Measurements from ENCODE around the gene UTS2.

UTS2 gene, protein sequence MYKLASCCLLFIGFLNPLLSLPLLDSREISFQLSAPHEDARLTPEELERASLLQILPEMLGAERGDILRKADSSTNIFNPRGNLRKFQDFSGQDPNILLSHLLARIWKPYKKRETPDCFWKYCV

DNA sequence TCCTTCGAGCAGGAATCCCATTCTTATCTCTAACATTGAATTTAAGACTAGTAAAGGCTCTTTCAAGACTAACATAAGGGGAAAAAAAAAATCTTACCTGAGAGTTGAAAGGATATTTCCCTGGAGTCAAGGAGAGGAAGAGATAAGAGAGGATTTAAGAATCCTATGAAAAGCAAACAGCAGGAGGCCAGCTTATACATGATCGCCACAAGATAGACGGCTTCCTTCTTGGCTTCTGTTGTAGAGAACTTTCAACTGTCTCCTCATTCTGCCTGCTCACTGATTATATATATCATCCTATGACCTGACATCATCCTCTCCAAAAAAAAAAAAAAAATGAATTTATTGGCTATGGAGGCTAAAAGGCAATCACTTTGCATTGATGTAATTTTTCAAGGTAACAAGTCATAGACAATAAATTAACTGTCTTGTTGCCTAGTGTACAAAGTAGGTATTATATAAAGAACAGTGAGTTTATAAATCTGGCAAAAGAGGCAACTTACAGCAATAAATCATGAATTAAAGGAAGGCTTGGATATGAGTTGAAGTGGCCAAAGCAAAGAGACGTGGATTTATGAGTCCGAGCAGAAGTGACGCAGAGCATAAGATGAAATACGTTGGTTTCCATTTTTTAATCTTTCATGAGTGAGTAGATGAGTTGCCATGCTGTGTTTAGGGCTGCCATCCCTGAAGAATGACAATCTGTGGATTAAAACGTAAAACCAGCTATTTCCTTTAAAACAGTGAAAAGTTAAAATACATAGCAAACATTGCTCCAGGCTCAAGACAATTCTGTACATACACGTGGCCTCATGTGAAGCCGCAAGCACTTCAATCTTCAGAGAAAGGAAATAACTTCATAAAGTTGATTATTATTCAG, at the start of gene UTS2:
UTS2 (minus strand) TSS at position 262 of the 880 bp plus-strand sequence; CDS start at position 200, 62 bp downstream.
- FAIRE-seq: no peak

DNA sequence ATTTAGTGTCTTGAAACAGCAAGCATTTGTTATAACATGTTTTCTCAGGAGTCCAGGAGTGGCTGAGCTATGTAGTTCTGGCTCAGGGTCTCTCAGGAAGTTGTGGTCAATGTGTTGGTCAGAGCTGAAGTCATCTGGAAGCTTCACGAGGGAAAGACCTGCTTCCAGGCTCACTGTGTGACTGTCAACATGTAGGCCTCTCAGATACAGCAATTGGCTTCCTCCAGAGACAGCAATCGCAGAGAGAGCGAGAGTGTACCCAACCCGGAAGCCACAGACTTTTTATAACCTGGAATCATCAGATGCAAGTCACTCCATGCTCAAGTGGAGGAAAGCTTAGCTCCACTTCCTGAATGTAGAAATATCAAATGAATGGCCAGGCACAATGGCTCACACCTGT, 46.9 kb upstream of the UTS2 start:
- no peak for FAIRE-seq

DNA sequence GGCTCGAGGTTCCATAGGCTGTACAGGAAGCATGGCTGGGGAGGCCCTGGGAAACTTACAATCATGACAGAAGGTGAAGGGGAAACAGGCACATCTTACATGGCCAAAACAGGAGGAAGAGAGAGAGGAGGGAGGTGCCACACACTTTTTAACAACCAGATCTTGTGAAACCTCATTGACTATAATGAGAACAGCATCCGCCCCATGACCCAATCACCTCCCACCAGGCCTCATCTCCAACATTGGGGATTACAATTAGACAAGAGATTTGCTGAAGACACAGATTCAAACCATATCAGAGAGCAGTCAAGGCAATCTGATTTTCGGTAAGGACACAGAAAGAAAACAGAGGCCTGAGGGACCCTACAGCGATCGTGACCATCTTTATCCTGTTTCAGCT, 46.1 kb upstream of the UTS2 start:
- FAIRE-seq: no peak

GRCh38 chr1:7896994-7897393, 44.1 kb upstream of the UTS2 start:
- FAIRE-seq: no peak

- FAIRE-seq: no peak
Observed at GRCh38 chr1:7893529-7894180, 40.8 kb upstream of the UTS2 start.

DNA sequence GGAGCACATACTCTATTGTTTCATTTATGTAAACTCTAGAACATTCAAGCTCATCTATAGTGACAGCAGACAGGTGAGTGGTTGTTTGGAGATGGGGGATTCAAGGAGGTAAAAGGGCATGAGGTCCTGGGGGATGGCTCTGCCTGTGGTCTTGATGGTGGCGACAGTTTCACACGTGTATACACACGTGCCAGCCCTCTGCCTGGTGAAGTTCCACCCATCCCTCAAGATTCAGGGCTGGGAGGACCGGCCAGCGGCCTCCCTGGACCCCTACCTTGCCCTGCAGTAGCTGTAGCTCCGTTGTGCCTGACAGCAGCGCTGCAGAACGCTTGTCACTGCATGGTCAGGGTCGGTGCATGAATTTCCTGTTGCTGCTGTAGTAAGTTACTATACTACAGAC, 38.9 kb upstream of the UTS2 start:
- FAIRE-seq: no peak

GRCh38 chr1:7890853-7891252, 38.0 kb upstream of the UTS2 start:
- FAIRE-seq: no peak

DNA sequence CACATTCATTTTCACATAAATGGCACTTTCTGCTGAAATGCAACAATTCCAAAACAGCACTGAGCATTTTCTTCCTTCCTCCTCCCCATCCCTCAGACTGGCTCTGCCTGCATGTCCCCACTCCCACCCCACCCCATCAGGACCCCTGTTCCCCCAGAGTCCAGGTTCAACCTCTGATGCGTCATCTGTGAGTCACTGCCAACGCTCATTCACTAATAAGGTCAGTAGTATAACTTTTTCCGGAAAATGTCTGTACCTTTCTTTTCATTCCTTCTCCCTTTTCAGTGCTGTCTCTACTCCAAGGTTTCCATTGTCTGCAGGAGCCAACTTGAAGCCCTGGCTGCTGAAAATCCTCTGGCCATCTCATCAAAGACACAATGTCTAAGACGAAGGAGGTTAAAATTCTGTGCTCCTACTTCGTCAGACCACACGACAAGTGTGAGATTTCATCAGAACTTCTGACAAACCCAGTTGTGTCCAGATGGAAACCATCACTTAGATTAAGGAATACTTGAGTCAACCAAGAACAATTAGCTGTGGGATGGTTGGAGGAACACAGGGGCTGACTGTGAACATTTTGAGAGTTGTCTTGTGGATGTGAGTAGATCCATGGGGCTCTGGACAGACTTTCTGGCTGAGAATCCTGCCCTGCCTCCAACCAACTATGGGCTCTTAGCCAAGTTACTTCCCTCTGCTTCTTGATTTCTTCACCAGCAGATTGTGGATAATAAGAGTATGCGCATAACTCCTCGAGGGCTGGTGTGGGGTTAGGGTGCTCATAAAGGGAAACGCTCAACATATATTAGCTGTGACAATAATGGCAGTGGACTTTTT, 35.6 kb upstream of the UTS2 start:
- no peak for FAIRE-seq

- no peak for FAIRE-seq
Observed at GRCh38 chr1:7886405-7886745, 33.5 kb upstream of the UTS2 start.

DNA sequence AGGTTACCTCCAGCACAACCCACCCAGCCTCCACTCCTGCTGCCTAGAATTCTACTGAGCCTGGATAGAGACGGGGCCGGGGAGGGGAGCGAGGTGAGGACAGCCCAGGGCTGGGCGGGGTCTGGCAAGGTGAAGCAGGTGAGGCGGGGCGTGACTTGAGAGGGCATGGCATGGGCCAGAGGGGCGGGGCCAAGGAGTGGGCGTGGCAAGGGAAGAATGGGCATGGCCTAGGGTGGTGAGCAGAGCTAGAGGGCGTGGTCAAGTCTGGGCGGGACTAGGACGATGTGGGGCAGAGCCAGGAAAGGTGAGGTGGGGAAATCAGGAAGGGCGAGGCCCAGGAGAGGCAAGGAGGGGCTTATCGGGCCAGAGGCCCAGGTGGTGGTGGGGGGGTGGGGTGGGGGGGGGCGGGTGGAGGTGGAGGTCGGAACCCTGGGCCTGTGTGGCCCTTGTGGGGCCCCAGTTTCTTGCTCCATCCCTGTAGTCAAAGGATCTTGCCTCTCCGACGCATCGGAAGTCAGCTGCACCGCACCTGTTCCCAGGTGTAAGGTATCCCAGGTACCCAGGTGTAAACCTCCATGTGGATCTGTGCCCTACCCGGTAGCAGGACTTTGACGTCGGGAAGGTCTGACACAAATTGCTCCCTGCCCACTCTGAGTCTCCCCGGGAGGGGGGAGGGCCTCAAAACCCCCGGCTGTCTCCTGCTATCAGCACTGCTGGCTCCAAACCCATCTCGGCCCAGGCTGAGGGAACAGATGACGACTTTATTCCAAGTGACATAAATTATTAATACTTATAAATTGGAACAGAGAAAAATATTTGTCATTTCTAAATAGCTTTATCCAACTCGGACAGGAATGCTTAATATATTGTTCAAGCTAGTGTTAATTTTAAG, 32.9 kb upstream of the UTS2 start:
- FAIRE-seq: no peak

DNA sequence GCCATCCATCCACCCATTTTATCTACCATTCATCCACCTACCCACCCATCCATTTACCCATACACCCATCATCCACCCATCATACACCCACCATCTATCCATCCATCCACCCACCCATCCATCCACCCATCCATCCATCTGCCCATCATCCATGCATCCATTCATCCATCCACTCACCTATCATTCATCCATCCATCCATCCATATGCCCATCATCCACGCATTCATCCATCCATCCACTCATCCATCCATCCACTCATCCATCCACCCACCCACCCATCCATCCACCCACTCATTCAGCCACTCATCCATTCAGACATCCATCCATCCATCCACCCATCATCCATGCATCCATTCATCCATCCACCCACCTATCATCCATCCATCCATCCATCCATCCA, 31.9 kb upstream of the UTS2 start:
- no peak for FAIRE-seq

- FAIRE-seq: no peak
Observed at GRCh38 chr1:7879228-7879627, 26.4 kb upstream of the UTS2 start.

DNA sequence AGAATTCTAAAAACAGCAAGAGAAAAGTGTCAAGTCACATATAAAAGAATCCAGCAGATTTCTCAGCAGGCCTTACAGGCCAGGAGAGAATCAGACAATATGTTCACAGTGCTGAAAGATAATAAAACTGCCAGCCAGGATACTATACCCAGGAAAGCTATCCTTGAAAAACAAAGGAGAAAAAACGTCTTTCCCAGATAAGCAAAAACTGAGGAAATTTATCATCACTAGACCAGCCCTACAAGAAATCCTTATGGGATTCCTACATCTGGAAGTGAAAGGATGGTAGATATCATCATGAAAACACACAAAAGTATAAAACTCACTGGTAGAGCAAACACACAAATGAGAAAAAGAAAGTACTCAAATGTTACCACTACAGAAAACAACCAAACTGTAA, 25.2 kb upstream of the UTS2 start:
- FAIRE-seq: no peak

DNA sequence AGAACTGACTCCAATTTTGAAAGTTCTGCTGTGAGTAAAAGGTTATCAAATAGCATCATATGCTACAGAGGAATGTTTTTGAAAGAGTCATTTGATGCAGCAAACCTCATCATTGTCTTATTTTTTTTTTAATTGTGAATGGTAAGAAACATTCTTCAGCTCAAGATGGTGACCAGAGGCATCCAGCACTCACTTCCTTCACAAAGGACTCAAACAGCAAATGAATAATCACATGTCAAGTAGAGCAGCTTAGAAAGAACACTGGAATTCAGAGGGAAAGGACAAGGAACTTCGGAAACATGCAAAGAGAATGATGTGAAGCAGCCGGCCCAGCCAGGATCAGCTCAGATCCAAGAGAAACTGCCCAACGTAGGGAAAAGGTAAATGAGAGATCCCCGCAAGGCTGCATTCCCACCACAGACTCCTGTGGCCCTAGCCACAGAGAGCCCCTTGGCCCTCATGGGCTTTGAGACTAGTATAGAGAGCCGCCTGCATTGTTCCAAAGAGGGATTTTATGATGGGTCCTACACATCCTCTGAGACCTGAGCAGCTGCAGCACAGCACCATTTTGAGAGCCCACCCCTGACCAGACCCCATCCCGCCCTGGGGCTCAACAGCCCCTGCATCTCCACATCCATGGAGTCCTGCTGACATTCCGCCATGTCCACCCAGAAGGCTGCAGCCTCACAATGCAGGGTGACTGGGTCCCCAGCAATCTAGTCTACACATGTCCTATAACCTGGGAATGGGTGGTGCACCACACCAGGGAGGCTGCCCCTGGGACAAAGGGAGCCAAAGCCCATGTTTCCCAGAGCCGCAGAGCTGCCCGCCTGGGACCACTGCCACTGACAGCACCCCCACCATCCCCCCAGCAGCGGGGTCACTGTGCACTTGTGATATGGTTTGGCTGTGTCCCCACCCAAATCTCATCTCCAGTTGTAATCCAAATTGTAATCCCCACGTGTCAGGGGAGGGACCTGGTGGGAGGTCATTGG, 21.2 kb upstream of the UTS2 start:
- no peak for FAIRE-seq

GRCh38 chr1:7871136-7871535, 18.3 kb upstream of the UTS2 start:
- no peak for FAIRE-seq

- no peak for FAIRE-seq
Observed at GRCh38 chr1:7869136-7869920, 16.5 kb upstream of the UTS2 start.

GRCh38 chr1:7868070-7868780, 15.4 kb upstream of the UTS2 start:
- no peak for FAIRE-seq

DNA sequence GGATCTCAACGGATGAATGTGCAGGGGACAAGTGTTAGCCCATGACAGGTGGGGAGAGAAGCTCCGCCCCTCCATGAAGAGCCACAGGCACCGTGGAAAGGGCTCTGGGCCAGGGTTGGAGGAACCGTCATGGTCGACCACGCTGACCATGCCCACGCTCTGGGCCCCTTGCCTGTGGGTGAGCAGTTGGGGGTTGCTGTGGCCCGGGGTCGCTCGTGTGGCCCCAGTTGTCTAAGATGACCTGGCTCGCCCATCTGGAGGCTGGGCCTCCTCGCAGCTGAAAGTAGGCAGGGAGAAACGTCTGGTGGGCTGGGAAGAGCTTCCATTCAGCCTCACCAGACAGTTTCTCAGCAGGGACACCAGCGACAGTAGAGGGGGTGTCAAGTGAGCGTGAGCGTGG, 13.1 kb upstream of the UTS2 start:
- no peak for FAIRE-seq

- no peak for FAIRE-seq
Observed at GRCh38 chr1:7863756-7864328, 11.0 kb upstream of the UTS2 start.

All from endometrium (tissue), 2 donors.